Measurements from ENCODE around the gene DCAF5.

DNA sequence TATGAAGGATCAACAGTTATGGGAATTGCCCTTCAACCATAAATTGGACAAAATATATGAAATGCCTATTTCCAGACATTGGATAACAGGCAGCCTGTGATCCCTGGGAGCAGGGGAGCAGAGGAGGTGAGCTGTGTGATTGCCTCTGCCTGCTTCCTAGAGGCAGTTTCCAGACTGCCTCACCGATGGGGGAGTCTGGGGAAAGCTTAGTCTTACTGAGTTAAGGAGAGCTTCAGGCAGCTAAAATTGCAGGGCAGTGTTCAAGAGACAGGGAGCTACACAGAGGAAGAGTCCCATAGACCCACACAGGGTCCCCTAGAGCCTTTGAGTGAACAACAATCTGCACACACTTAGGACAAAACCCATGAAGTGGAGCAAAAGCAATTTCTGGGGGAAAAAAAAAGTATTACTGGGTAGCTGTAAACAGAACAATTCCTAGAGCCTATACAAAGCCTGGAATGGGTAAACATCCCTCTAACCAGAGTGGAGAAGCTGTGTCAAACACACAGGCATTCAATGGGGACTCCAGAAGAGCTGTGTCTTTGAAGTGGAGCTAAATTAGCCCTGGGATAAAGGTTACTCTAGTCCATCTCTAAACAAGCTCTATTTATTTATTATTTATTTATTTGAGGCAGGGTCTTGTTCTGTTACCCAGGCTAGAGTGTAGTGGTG is 125.5 kb downstream of the DCAF5 start:
- TF ChIP-seq CTCF (IDR thresholded peaks at IDR 0.05) = no peak
- no peak for TF ChIP-seq POLR2A (IDR thresholded peaks at IDR 0.05)
- TF ChIP-seq POLR2AphosphoS5 (IDR thresholded peaks at IDR 0.05) = no peak
